Hepatocyte (in vitro differentiated cells): ENCODE results near the gene ASAP2. TPM values are rescaled to one million over a fixed set of nuclear protein-coding genes. Genes with fewer than 3 reads are reported as not detected.

Source experiments
- DNase-seq: peaks from one replicate; pipeline ENCODE4 v3.0.0-alpha.2; 2016; ENCODE audit warnings: low spot score
- H2AFZ ChIP-seq: fragments of 200-600 bp; sonication (generic); 2 replicates; pipeline ENCODE4 v1.6.0; 2016; ENCODE audit warnings: antibody characterized with exemption, mild to moderate bottlenecking
- H3K27ac ChIP-seq: fragments of 200-600 bp; sonication (generic); 2 replicates; pipeline ENCODE4 v1.5.1; 2016; ENCODE audit warnings: mild to moderate bottlenecking
- H3K27me3 ChIP-seq: fragments of 200-600 bp; sonication (generic); 2 replicates; pipeline ENCODE4 v1.6.1; 2016
- H3K36me3 ChIP-seq: fragments of 200-600 bp; sonication (generic); replicated peaks from 2 replicates; pipeline ENCODE4 v1.5.1; 2016; ENCODE audit warnings: low read depth; ENCODE audit not compliant: insufficient read depth
- H3K4me1 ChIP-seq: fragments of 200-600 bp; sonication (generic); 2 replicates; pipeline ENCODE4 v1.5.1; 2016; ENCODE audit warnings: mild to moderate bottlenecking, moderate library complexity; ENCODE audit not compliant: insufficient read depth
- H3K4me2 ChIP-seq: fragments of 200-600 bp; sonication (generic); 2 replicates; pipeline ENCODE4 v1.6.0; 2016
- H3K4me3 ChIP-seq: fragments of 200-600 bp; sonication (generic); 2 replicates; pipeline ENCODE4 v1.5.1; 2016; ENCODE audit warnings: mild to moderate bottlenecking
- H3K79me2 ChIP-seq: fragments of 200-600 bp; sonication (generic); 2 replicates; pipeline ENCODE4 v1.6.0; 2017; ENCODE audit warnings: mild to moderate bottlenecking
- H3K9me2 ChIP-seq: fragments of 200-600 bp; sonication (generic); replicated peaks from 2 replicates; pipeline ENCODE4 v1.6.0; 2017; ENCODE audit warnings: mild to moderate bottlenecking; ENCODE audit not compliant: insufficient read depth
- H3K9me3 ChIP-seq: fragments of 200-600 bp; sonication (generic); 2 replicates; pipeline ENCODE4 v1.5.1; 2016; ENCODE audit warnings: low read depth, mild to moderate bottlenecking
- H4K20me1 ChIP-seq: fragments of 200-600 bp; sonication (generic); 2 replicates; pipeline ENCODE4 v1.6.0; 2016; ENCODE audit warnings: mild to moderate bottlenecking; ENCODE audit not compliant: insufficient read depth, poor library complexity, severe bottlenecking
- EZH2 ChIP-seq: fragments of 200-600 bp; sonication (generic); IDR thresholded peaks from 2 replicates; pipeline ENCODE4 v1.6.1; 2016; ENCODE audit warnings: antibody characterized with exemption, mild to moderate bottlenecking, borderline replicate concordance
- EZH2phosphoT487 ChIP-seq: fragments of 200-600 bp; sonication (generic); IDR thresholded peaks from one replicate; pipeline ENCODE4 v1.6.1; 2018; ENCODE audit warnings: antibody characterized with exemption, mild to moderate bottlenecking, low read depth, moderate library complexity; ENCODE audit not compliant: unreplicated experiment, severe bottlenecking
- WGBS: methylation state at CpG from one replicate; pipeline ENCODE4 v1.1.6; 2016; ENCODE audit warnings: low lambda C conversion rate; ENCODE audit errors: missing lambda C conversion rate; 5-methylcytosine and 5-hydroxymethylcytosine counted together
- polyA plus RNA-seq: library from polyadenylated mRNA; unstranded; fragments of >200 nt; fragmentation: Nextera tagmentation; extraction: Ambion mirVana; gene quantifications from 2 replicates; pipeline ENCODE4 v1.2.1, GENCODE V29; 2016
- total RNA-seq: library from RNA; depleted of rRNA; stranded (reverse); fragments of >200 nt; gene quantifications from 2 replicates; pipeline ENCODE4 v1.2.3, GENCODE V29; 2014
- TF ChIP-seq, protein P1 (sequence below): fragments of 200-600 bp; sonication (generic); IDR thresholded peaks from 2 replicates; pipeline ENCODE4 v1.5.1; 2016; ENCODE audit warnings: antibody characterized with exemption, mild to moderate bottlenecking; ENCODE audit not compliant: poor library complexity

Gene ASAP2
- total and polyA plus RNA-seq, 2 experiments from 2014 or later: 13.7 to 21.3 TPM

DNA sequence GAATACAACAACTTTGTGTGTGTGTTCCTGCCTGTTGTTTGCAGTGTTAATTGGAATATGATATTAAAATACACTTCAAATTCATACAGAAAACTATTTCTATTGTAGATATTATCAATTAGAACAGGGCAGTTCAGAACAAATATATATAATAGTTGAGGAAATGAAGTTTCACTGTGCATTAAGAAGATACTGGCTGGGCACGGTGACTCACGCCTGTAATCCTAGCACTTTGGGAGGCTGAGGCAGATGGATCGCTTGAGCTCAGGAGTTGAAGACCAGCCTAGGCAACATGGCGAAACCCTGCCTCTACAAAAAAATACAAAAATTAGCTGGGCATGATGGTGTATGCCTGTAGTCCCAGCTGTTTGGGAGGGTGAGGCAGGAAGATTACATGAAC, 79.3 kb downstream of the ASAP2 start:
- Histone ChIP-seq H3K27me3 (no peaks in the 10 kb centered on the region), H3K79me2 (peaks cover 35% of the 10 kb centered on the region)

DNA sequence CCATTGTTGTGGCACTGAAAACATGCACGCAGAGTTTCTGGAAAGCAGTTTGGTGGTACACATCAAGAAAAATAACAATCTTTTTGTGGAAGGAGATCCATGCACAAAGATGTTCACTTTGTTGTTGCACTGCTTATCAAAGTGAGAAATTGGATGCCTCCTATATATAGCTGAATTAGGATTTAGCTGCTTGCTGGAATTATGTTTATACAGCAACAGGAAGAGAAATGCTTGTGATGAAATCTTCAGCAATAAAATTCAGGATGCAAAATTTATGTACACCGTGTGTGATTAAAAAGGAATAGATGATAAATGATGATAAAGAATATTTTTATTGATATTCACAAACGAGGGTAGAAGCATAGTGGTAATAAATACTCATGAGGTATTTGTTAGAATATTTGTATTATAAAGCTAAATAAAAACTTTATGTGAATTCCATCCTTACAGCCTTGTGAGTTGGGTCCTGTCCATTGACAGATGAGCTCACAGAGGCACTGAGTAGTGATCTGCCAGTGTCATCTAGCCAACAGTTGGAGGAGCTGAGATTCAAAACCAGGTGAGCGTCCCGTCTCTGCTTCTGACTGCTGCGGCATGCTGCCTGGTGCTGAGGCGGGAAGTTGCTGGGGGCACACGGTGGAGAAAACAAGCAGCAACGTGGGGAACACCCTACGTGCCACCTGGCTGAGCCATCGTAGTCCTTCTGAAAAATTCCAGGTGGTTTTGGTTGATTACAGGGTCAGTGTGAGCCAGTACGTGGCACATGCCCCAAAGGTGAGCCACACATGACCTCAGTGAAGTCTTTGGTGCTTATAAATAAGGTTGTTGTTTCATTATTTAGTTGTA, 80.2 kb downstream of the ASAP2 start:
- DNase-seq: no peak
- Histone ChIP-seq H3K79me2 (peaks cover 44% of the 10 kb centered on the region), H4K20me1 (no peaks in the 10 kb centered on the region), H3K9me3 (no peaks in the 10 kb centered on the region), H2AFZ (no peak overlapping the region), H3K27me3 (no peaks in the 10 kb centered on the region), H3K9me2 (no peaks in the 10 kb centered on the region), H3K4me3 (no peak overlapping the region), H3K4me2 (no peak overlapping the region), H3K36me3 (no peaks in the 10 kb centered on the region), H3K4me1 (peaks cover 12% of the 10 kb centered on the region), H3K27ac (no peak overlapping the region)
- TF ChIP-seq EZH2 (no peak), EZH2phosphoT487 (no peak)
- TF ChIP-seq, protein P1, sequence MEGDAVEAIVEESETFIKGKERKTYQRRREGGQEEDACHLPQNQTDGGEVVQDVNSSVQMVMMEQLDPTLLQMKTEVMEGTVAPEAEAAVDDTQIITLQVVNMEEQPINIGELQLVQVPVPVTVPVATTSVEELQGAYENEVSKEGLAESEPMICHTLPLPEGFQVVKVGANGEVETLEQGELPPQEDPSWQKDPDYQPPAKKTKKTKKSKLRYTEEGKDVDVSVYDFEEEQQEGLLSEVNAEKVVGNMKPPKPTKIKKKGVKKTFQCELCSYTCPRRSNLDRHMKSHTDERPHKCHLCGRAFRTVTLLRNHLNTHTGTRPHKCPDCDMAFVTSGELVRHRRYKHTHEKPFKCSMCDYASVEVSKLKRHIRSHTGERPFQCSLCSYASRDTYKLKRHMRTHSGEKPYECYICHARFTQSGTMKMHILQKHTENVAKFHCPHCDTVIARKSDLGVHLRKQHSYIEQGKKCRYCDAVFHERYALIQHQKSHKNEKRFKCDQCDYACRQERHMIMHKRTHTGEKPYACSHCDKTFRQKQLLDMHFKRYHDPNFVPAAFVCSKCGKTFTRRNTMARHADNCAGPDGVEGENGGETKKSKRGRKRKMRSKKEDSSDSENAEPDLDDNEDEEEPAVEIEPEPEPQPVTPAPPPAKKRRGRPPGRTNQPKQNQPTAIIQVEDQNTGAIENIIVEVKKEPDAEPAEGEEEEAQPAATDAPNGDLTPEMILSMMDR: no peak
- 92% methylated on average over 12 of the region's 12 CpGs for WGBS

More for the DNA sequence above, 79.3 kb downstream of the ASAP2 start:
- no peak overlapping the region for H3K4me2 ChIP-seq
- no peaks in the 10 kb centered on the region for H3K36me3 ChIP-seq
- no peaks in the 10 kb centered on the region for H4K20me1 ChIP-seq
- no peak overlapping the region for H2AFZ ChIP-seq
- H3K9me3 ChIP-seq: no peaks in the 10 kb centered on the region
- no peak overlapping the region for H3K27ac ChIP-seq
- no peaks in the 10 kb centered on the region for H3K9me2 ChIP-seq
- peaks cover 12% of the 10 kb centered on the region for H3K4me1 ChIP-seq
- WGBS: 92% methylated on average over 4 of the region's 4 CpGs
- DNase-seq: no peak
- TF ChIP-seq, protein P1: no peak
- TF ChIP-seq EZH2: no peak
- TF ChIP-seq EZH2phosphoT487: no peak
- H3K4me3 ChIP-seq: no peak overlapping the region

DNA sequence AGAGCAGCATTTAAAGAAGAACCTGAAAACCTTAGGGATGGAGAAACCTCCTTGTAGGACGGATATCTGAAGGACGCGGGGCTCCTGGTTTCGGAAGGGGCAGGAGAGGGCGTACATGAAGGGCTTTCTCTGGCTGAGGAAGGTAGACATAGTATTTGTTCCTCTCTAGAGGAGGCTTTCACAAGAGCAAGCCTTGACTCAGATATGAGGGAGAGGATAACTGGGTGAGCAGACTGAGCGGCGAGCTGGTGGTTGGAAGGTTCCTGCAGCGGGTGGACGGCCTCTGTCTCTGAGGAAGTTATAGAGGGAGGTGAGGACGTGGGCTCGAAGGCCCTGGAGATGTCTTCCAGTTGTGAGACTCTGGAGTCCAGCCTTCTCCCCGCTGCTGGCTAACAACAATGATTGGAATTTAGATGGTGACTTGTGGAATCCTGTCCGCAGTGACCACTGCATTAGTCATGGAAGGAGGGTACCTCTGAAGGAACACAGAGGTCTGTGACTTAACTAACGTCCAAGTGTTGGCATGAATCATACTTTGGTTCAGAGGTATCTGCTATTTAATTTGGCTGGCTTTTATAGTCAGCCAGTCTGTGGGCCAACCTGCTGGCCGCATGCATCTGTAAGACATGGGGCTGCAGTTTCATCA, 80.9 kb downstream of the ASAP2 start:
- no peaks in the 10 kb centered on the region for H3K9me3 ChIP-seq
- H2AFZ ChIP-seq: no peak overlapping the region
- H3K27me3 ChIP-seq: no peaks in the 10 kb centered on the region
- peak; percentile 24 for DNase-seq
- peaks cover 11% of the 10 kb centered on the region for H3K4me1 ChIP-seq
- no peak overlapping the region for H3K4me2 ChIP-seq
- H4K20me1 ChIP-seq: no peaks in the 10 kb centered on the region
- peaks cover 43% of the 10 kb centered on the region for H3K79me2 ChIP-seq
- no peaks in the 10 kb centered on the region for H3K9me2 ChIP-seq
- TF ChIP-seq EZH2: no peak
- TF ChIP-seq, protein P1: no peak
- no peak for TF ChIP-seq EZH2phosphoT487
- H3K4me3 ChIP-seq: no peak overlapping the region
- 89% methylated on average over 15 of the region's 15 CpGs for WGBS
- peak overlapping the region; percentile 33 for H3K27ac ChIP-seq
- H3K36me3 ChIP-seq: no peaks in the 10 kb centered on the region
